Measurements from ENCODE around the gene MTRF1. TPM values are rescaled to one million over a fixed set of nuclear protein-coding genes. Genes with fewer than 3 reads are reported as not detected.

Gene MTRF1
- total and polyA plus RNA-seq, 9 of the 15 experiments (the other 6 are each of a cell fraction or from before 2014, with no cell fraction given), result 12.5 to 33.7 (median 20.1) TPM

- TF ChIP-seq ZBTB11 (CRISPR knock-in tag; IDR thresholded peaks at IDR 0.05) (no peak), ZNF695 (CRISPR knock-in tag; IDR thresholded peaks at IDR 0.05) (no peak), SMARCE1 (IDR thresholded peaks at IDR 0.05) (no peak), HDAC8 (tag; IDR thresholded peaks at IDR 0.05) (no peak), NR2C1 (IDR thresholded peaks at IDR 0.05) (no peak), NR2C1 (tag; IDR thresholded peaks at IDR 0.05) (no peak), CHD2 (IDR thresholded peaks at IDR 0.05; ENCODE audit: low read depth, low read length) (no peak), KLF10 (CRISPR knock-in tag; IDR thresholded peaks at IDR 0.05) (no peak), FOXP4 (CRISPR knock-in tag; IDR thresholded peaks at IDR 0.05; ENCODE audit: borderline replicate concordance) (no peak), AFF4 (CRISPR knock-in tag; IDR thresholded peaks at IDR 0.05) (no peak), BACH1 (tag; IDR thresholded peaks at IDR 0.05) (no peak), CXXC5 (CRISPR knock-in tag; IDR thresholded peaks at IDR 0.05) (no peak), FOSL1 (tag; conservative IDR thresholded peaks at IDR 0.05) (no peak), HMBOX1 (IDR thresholded peaks at IDR 0.05) (no peak), ARID1B (IDR thresholded peaks at IDR 0.05) (no peak)
Observed at GRCh38 chr13:41307884-41308640, 44.7 kb upstream of the MTRF1 start (continued).
